HCT116 (cell line): ENCODE data around the gene ARMC3. TPM values are rescaled to one million over a fixed set of nuclear protein-coding genes. Genes with fewer than 3 reads are reported as not detected.

Source experiments
- ATAC-seq: fragments of 200-7000 bp; cut with Tn5 transposase; 2 replicates; pipeline ENCODE4 v1.9.1; 2020; ENCODE audit warnings: mild to moderate bottlenecking, moderate library complexity
- BruUV-seq: library from RNA; stranded (reverse); fragments of 400-500 nt; replicated peaks from 2 replicates; lab custom pipeline; 2021; lab: Mats Ljungman, UMichigan
- CTCF ChIA-PET: fragments of 300-600 bp; sonication (Branson Sonifier 250); formaldehyde crosslinking; loops from one replicate; lab custom pipeline; 2021; ENCODE audit warnings: antibody characterized with exemption; lab: Charles Lee
- POLR2A ChIA-PET: fragments of 300-600, 350-600 bp; sonication (Branson Sonifier 250); formaldehyde crosslinking; loops from one replicate; lab custom pipeline; 2021; ENCODE audit warnings: antibody characterized with exemption; lab: Charles Lee
- RAD21 ChIA-PET, 2 experiments: fragments of 300-600 bp; sonication (Branson Sonifier 250); formaldehyde crosslinking; loops; one replicate each; lab custom pipeline; 2023; ENCODE audit warnings: low total read pairs in 2 of 2; ENCODE audit not compliant: uncharacterized antibody in 2 of 2, unreplicated experiment in 2 of 2, low non-redundant PET in 1 of 2; lab: Charles Lee
- DNase-seq: peaks from one replicate; pipeline ENCODE4 v3.0.0-alpha.2; 2010; ENCODE audit warnings: low read depth, low spot score
- H2AFZ ChIP-seq: fragments of 200-600 bp; shearing (Covaris generic), sonication (generic); 2 replicates; pipeline ENCODE4 v1.6.1; 2017; ENCODE audit warnings: low read depth, mixed run types, mixed read lengths, antibody characterized with exemption, low read length; ENCODE audit not compliant: poor library complexity, severe bottlenecking
- H3K27ac ChIP-seq: 2 replicates; pipeline ENCODE4 v1.5.1; 2012; ENCODE audit warnings: low read depth, low read length
- H3K27me3 ChIP-seq: fragments of 200-600 bp; sonication (generic); 2 replicates; pipeline ENCODE4 v1.6.1; 2016; ENCODE audit warnings: mixed run types, low read length, mixed read lengths; ENCODE audit not compliant: insufficient read depth
- H3K36me3 ChIP-seq, 2 experiments: fragments of 200-500 bp in 1 of 2; fragments of 200-600 bp in 1 of 2; sonication (Bioruptor generic) in 1 of 2; sonication (generic) in 1 of 2; 2 replicates each; pipeline versions ENCODE4 v1.5.1 to v1.6.1; 2014 to 2016; ENCODE audit warnings: low read length in 2 of 2, inconsistent platforms in 1 of 2, mixed read lengths in 1 of 2, mixed run types in 1 of 2; ENCODE audit not compliant: insufficient read depth in 2 of 2, control insufficient read depth in 1 of 2
- H3K4me1 ChIP-seq, 2 experiments: fragments of 200-600 bp in 1 of 2; sonication (generic) in 1 of 2; 2 replicates each; pipeline versions ENCODE4 v1.5.1 to v1.6.1; 2012 to 2017; ENCODE audit warnings: low read length in 2 of 2, inconsistent platforms in 1 of 2, mild to moderate bottlenecking in 1 of 2, mixed read lengths in 1 of 2, mixed run types in 1 of 2, moderate library complexity in 1 of 2; ENCODE audit not compliant: insufficient read depth in 2 of 2, control insufficient read depth in 1 of 2
- H3K4me2 ChIP-seq: fragments of 200-600 bp; sonication (generic); 2 replicates; pipeline ENCODE4 v1.6.1; 2017; ENCODE audit warnings: mixed run types, low read length, mixed read lengths
- H3K4me3 ChIP-seq, 2 experiments: fragments of 200-600 bp in 1 of 2; sonication (generic) in 1 of 2; replicated peaks in 1 of 2; 2 replicates each; pipeline ENCODE4 v1.5.1; 2011 to 2016; ENCODE audit warnings: low read length in 2 of 2, control low read depth in 1 of 2, low read depth in 1 of 2, mild to moderate bottlenecking in 1 of 2, mixed read lengths in 1 of 2, mixed run types in 1 of 2
- H3K79me2 ChIP-seq: fragments of 200-600 bp; sonication (generic); 2 replicates; pipeline ENCODE4 v1.6.1; 2017; ENCODE audit warnings: mild to moderate bottlenecking, mixed run types, low read length, moderate library complexity, mixed read lengths; ENCODE audit not compliant: insufficient read depth
- H3K9ac ChIP-seq: fragments of 200-600 bp; sonication (generic); 2 replicates; pipeline ENCODE4 v1.6.1; 2016; ENCODE audit warnings: low read length, mixed read lengths
- H3K9me2 ChIP-seq: fragments of 200-600 bp; sonication (generic), shearing (Covaris generic); 2 replicates; pipeline ENCODE4 v1.6.1; 2017; ENCODE audit warnings: mixed run types, mild to moderate bottlenecking, moderate library complexity; ENCODE audit not compliant: insufficient read depth
- H3K9me3 ChIP-seq, 2 experiments: fragments of 200-500 bp in 1 of 2; fragments of 200-600 bp in 1 of 2; sonication (Bioruptor generic) in 1 of 2; sonication (generic) in 1 of 2; 2 replicates each; pipeline ENCODE4 v1.6.1; 2014 to 2017; ENCODE audit warnings: low read length in 2 of 2, mixed read lengths in 2 of 2, inconsistent platforms in 1 of 2, low read depth in 1 of 2, mild to moderate bottlenecking in 1 of 2, mixed run types in 1 of 2, moderate library complexity in 1 of 2; ENCODE audit not compliant: control insufficient read depth in 1 of 2, insufficient read depth in 1 of 2
- H4K20me1 ChIP-seq: fragments of 200-600 bp; sonication (generic), shearing (Covaris generic); 2 replicates; pipeline ENCODE4 v1.6.1; 2017; ENCODE audit warnings: mixed run types, mild to moderate bottlenecking, moderate library complexity; ENCODE audit not compliant: insufficient read depth
- CBX3 ChIP-seq: IDR thresholded peaks from 2 replicates; pipeline ENCODE4 v1.6.1; 2012; ENCODE audit warnings: low read depth
- CEBPB ChIP-seq: IDR thresholded peaks from 2 replicates; pipeline ENCODE4 v1.6.1; 2012; ENCODE audit warnings: low read depth
- EGR1 ChIP-seq: IDR thresholded peaks from 2 replicates; pipeline ENCODE4 v1.6.1; 2012; ENCODE audit warnings: low read depth
- ELF1 ChIP-seq: IDR thresholded peaks from 2 replicates; pipeline ENCODE4 v1.6.1; 2012; ENCODE audit warnings: low read depth, borderline replicate concordance
- EZH2 ChIP-seq: fragments of 200-600 bp; sonication (generic); IDR thresholded peaks from 2 replicates; pipeline ENCODE4 v1.6.1; 2017; ENCODE audit warnings: antibody characterized with exemption, mixed run types
- EZH2phosphoT487 ChIP-seq: fragments of 200-600 bp; IDR thresholded peaks from 2 replicates; pipeline ENCODE4 v1.6.1; 2018; ENCODE audit warnings: antibody characterized with exemption, borderline replicate concordance
- FOSL1 ChIP-seq: IDR thresholded peaks from 2 replicates; pipeline ENCODE4 v1.6.1; 2012; ENCODE audit warnings: low read depth
- JUND ChIP-seq: IDR thresholded peaks from 2 replicates; pipeline ENCODE4 v1.6.1; 2012
- POLR2A ChIP-seq: IDR thresholded peaks from 2 replicates; pipeline ENCODE4 v1.7.0; 2011; ENCODE audit warnings: borderline replicate concordance; ENCODE audit not compliant: insufficient read depth, insufficient read length; ENCODE audit errors: extremely low read depth
- POLR2AphosphoS5 ChIP-seq: IDR thresholded peaks from 2 replicates; pipeline ENCODE4 v1.6.1; 2011; ENCODE audit warnings: mild to moderate bottlenecking, low read depth, low read length, moderate library complexity
- SIN3A ChIP-seq: IDR thresholded peaks from 2 replicates; pipeline ENCODE4 v1.6.1; 2012; ENCODE audit warnings: low read depth
- SRF ChIP-seq: IDR thresholded peaks from 2 replicates; pipeline ENCODE4 v1.6.1; 2012; ENCODE audit warnings: low read depth
- TCF7L2 ChIP-seq: IDR thresholded peaks from 2 replicates; pipeline ENCODE4 v1.7.0; 2011; ENCODE audit warnings: borderline replicate concordance, inconsistent platforms; ENCODE audit not compliant: insufficient read depth, insufficient read length; ENCODE audit errors: extremely low read depth
- YY1 ChIP-seq: IDR thresholded peaks from 2 replicates; pipeline ENCODE4 v1.6.1; 2011; ENCODE audit warnings: low read length, low read depth, moderate library complexity, mild to moderate bottlenecking; ENCODE audit not compliant: insufficient replicate concordance; ENCODE audit errors: extremely low read depth
- ZFX ChIP-seq: fragments of 450-650 bp; IDR thresholded peaks from 2 replicates; pipeline ENCODE4 v1.6.1; 2017
- ZNF274 ChIP-seq: fragments of 200-500 bp; sonication (Bioruptor generic); IDR thresholded peaks from 2 replicates; pipeline ENCODE4 v1.6.1; 2014; ENCODE audit warnings: mild to moderate bottlenecking, low read depth, low read length, inconsistent platforms
- intact Hi-C: fragments of 100-400 bp; cut with micrococcal nuclease; formaldehyde crosslinking; loops from 2 replicates; pipeline ENCODE4 v1.10.0; 2022
- total RNA-seq: library from RNA; stranded (reverse); gene quantifications from one replicate; pipeline ENCODE4 v1.2.1, GENCODE V29; 2021; ENCODE audit not compliant: unreplicated experiment
- TF ChIP-seq, protein P1 (sequence below): IDR thresholded peaks from 2 replicates; pipeline ENCODE4 v1.6.1; 2012; ENCODE audit warnings: low read depth
- TF ChIP-seq, protein P2 (sequence below): IDR thresholded peaks from 2 replicates; pipeline ENCODE4 v1.6.1; 2012
- TF ChIP-seq, protein P3 (sequence below), 3 experiments: fragments of 200-600 bp in 1 of 3; sonication (generic) in 1 of 3; IDR thresholded peaks in 2 of 3; conservative IDR thresholded peaks in 1 of 3; 2 replicates each; pipeline ENCODE4 v1.5.1; 2012 to 2017; ENCODE audit warnings: low read depth in 2 of 3, low read length in 2 of 3, antibody characterized with exemption in 1 of 3, borderline replicate concordance in 1 of 3, control low read depth in 1 of 3, mild to moderate bottlenecking in 1 of 3, mixed read lengths in 1 of 3, mixed run types in 1 of 3, moderate library complexity in 1 of 3; ENCODE audit not compliant: insufficient read depth in 1 of 3
- TF ChIP-seq, protein P4 (sequence below): IDR thresholded peaks from 2 replicates; pipeline ENCODE4 v1.6.1; 2011; ENCODE audit warnings: mild to moderate bottlenecking, low read length, moderate library complexity; ENCODE audit not compliant: insufficient replicate concordance; ENCODE audit errors: extremely low read depth

The ARMC3 gene
- total RNA-seq, 1 experiment from 2014 or later, result 2.6 TPM

DNA sequence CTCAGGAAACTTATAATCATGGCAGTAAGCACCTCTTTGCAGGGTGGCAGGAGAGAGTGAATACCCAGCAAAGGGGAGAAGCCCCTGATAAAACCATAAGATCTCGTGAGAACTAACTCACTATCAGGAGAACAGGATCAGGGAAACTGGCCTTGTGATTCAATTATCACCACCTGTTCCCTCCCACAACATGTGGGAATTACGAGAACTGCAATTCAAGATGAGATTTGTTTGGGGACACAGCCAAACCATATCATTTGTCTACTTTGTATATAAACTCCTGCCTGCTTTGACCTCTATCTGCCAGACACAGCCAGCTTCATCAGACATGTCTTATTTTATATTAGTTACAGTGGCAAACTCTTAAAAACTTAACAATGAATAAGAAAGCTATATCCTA lies 50.4 kb downstream of the ARMC3 start:
- ChIA-PET CTCF (no interaction called here), POLR2A (no interaction called here), RAD21 (no interaction called here)
- Histone ChIP-seq H3K79me2 (no peaks in the 10 kb centered on the region), H3K9me2 (no peaks in the 10 kb centered on the region), H4K20me1 (no peaks in the 10 kb centered on the region), H3K27ac (no peak overlapping the region), H3K27me3 (no peaks in the 10 kb centered on the region), H3K9ac (no peak overlapping the region), H3K9me3 (no peaks in the 10 kb centered on the region), H3K4me2 (no peak overlapping the region), H3K4me3 (no peak overlapping the region), H2AFZ (no peak overlapping the region), H3K36me3 (no peaks in the 10 kb centered on the region), H3K4me1 (no peaks in the 10 kb centered on the region)
- no TSS peak for BruUV-seq
- intact Hi-C loops, result no loop called here
- ATAC-seq (no peak), DNase-seq (no peak)
- no peak for TF ChIP-seq JUND
- TF ChIP-seq ZNF274, result no peak
- TF ChIP-seq EGR1, result no peak
- TF ChIP-seq ELF1, result no peak
- no peak for TF ChIP-seq FOSL1
- no peak for TF ChIP-seq POLR2AphosphoS5
- no peak for TF ChIP-seq SIN3A
- TF ChIP-seq EZH2, result no peak
- no peak for TF ChIP-seq POLR2A
- no peak for TF ChIP-seq CBX3
- TF ChIP-seq SRF, result no peak
- TF ChIP-seq EZH2phosphoT487, result no peak
- no peak for TF ChIP-seq CEBPB
- TF ChIP-seq, protein P1, sequence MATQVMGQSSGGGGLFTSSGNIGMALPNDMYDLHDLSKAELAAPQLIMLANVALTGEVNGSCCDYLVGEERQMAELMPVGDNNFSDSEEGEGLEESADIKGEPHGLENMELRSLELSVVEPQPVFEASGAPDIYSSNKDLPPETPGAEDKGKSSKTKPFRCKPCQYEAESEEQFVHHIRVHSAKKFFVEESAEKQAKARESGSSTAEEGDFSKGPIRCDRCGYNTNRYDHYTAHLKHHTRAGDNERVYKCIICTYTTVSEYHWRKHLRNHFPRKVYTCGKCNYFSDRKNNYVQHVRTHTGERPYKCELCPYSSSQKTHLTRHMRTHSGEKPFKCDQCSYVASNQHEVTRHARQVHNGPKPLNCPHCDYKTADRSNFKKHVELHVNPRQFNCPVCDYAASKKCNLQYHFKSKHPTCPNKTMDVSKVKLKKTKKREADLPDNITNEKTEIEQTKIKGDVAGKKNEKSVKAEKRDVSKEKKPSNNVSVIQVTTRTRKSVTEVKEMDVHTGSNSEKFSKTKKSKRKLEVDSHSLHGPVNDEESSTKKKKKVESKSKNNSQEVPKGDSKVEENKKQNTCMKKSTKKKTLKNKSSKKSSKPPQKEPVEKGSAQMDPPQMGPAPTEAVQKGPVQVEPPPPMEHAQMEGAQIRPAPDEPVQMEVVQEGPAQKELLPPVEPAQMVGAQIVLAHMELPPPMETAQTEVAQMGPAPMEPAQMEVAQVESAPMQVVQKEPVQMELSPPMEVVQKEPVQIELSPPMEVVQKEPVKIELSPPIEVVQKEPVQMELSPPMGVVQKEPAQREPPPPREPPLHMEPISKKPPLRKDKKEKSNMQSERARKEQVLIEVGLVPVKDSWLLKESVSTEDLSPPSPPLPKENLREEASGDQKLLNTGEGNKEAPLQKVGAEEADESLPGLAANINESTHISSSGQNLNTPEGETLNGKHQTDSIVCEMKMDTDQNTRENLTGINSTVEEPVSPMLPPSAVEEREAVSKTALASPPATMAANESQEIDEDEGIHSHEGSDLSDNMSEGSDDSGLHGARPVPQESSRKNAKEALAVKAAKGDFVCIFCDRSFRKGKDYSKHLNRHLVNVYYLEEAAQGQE, result no peak
- no peak for TF ChIP-seq TCF7L2
- TF ChIP-seq, protein P2, sequence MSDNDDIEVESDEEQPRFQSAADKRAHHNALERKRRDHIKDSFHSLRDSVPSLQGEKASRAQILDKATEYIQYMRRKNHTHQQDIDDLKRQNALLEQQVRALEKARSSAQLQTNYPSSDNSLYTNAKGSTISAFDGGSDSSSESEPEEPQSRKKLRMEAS, result no peak
- TF ChIP-seq, protein P3, sequence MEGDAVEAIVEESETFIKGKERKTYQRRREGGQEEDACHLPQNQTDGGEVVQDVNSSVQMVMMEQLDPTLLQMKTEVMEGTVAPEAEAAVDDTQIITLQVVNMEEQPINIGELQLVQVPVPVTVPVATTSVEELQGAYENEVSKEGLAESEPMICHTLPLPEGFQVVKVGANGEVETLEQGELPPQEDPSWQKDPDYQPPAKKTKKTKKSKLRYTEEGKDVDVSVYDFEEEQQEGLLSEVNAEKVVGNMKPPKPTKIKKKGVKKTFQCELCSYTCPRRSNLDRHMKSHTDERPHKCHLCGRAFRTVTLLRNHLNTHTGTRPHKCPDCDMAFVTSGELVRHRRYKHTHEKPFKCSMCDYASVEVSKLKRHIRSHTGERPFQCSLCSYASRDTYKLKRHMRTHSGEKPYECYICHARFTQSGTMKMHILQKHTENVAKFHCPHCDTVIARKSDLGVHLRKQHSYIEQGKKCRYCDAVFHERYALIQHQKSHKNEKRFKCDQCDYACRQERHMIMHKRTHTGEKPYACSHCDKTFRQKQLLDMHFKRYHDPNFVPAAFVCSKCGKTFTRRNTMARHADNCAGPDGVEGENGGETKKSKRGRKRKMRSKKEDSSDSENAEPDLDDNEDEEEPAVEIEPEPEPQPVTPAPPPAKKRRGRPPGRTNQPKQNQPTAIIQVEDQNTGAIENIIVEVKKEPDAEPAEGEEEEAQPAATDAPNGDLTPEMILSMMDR (IDR thresholded peaks at IDR 0.05 in 2 of 3, conservative IDR thresholded peaks at IDR 0.05 in 1 of 3; ENCODE audit: borderline replicate concordance in 1 of 3, insufficient read depth in 1 of 3, low read depth in 2 of 3, low read length in 2 of 3), result no peak
- TF ChIP-seq, protein P4, sequence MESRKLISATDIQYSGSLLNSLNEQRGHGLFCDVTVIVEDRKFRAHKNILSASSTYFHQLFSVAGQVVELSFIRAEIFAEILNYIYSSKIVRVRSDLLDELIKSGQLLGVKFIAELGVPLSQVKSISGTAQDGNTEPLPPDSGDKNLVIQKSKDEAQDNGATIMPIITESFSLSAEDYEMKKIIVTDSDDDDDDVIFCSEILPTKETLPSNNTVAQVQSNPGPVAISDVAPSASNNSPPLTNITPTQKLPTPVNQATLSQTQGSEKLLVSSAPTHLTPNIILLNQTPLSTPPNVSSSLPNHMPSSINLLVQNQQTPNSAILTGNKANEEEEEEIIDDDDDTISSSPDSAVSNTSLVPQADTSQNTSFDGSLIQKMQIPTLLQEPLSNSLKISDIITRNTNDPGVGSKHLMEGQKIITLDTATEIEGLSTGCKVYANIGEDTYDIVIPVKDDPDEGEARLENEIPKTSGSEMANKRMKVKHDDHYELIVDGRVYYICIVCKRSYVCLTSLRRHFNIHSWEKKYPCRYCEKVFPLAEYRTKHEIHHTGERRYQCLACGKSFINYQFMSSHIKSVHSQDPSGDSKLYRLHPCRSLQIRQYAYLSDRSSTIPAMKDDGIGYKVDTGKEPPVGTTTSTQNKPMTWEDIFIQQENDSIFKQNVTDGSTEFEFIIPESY, result no peak
- no peak for TF ChIP-seq YY1
- TF ChIP-seq ZFX, result no peak
